Activated naive CD4-positive, alpha-beta T cell treated with anti-CD3 and anti-CD28 coated beads for 36 hours (primary cell): ENCODE results near the gene ADAM29. TPM values are rescaled to one million over a fixed set of nuclear protein-coding genes. Genes with fewer than 3 reads are reported as not detected.
"Not testable (repeated sequence)": the region's sequence is repeated elsewhere in the genome, so short reads cannot be mapped to it uniquely, and the experiment has no call there.

ENCODE experiments used
- CTCF ChIA-PET: fragments of 350-600 bp; sonication (Branson Sonifier 250); formaldehyde crosslinking; loops from one replicate; lab custom pipeline; 2021; ENCODE audit warnings: antibody characterized with exemption; lab: Charles Lee
- DNase-seq: peaks from one replicate; pipeline ENCODE4 v3.0.0-alpha.2; 2020
- H3K27ac Mint-ChIP-seq: one replicate; pipeline ENCODE4 v1.8.0; 2021; ENCODE audit warnings: mild to moderate bottlenecking, mixed read lengths
- H3K27me3 Mint-ChIP-seq: one replicate; pipeline ENCODE4 v1.8.0; 2021; ENCODE audit warnings: low read depth, mixed read lengths
- H3K36me3 Mint-ChIP-seq: one replicate; pipeline ENCODE4 v1.8.0; 2021; ENCODE audit warnings: low read depth, mixed read lengths
- H3K4me1 Mint-ChIP-seq: one replicate; pipeline ENCODE4 v1.8.0; 2021; ENCODE audit warnings: low read depth, mixed read lengths
- H3K4me3 Mint-ChIP-seq: one replicate; pipeline ENCODE4 v1.8.0; 2021; ENCODE audit warnings: mild to moderate bottlenecking, moderate library complexity, mixed read lengths
- H3K9me3 Mint-ChIP-seq: one replicate; pipeline ENCODE4 v1.8.0; 2021; ENCODE audit warnings: mixed read lengths
- intact Hi-C: fragments of 100-400 bp; cut with micrococcal nuclease; formaldehyde crosslinking; loops from one replicate; pipeline ENCODE4 v1.15.1; 2023
- total RNA-seq, 2 experiments: library from RNA; stranded (reverse); gene quantifications; one replicate each; pipeline ENCODE4 v1.2.3, GENCODE V29; 2021

ADAM29 gene
- not detected for total RNA-seq

- CTCF ChIA-PET = no interaction called here
- H3K4me3 Mint-ChIP-seq = no peak within 1 kb of the TSS
- H3K27ac Mint-ChIP-seq = no peak within 1 kb of the TSS
- peaks cover 3% of the 10 kb centered on the region for H3K9me3 Mint-ChIP-seq
- no peak for DNase-seq
- H3K4me1 Mint-ChIP-seq = no peaks in the 10 kb centered on the region
- intact Hi-C loops = no loop called here
- no peaks in the 10 kb centered on the region for H3K36me3 Mint-ChIP-seq
- H3K27me3 Mint-ChIP-seq = no peaks in the 10 kb centered on the region
Observed at GRCh38 chr4:174918058-174918457, at the start of gene ADAM29. Gene ADAM29, plus strand, starts transcription at chr4:174918358. Its CDS starts 57,168 bp downstream, at chr4:174975526.

GRCh38 chr4:174869339-174869738, 48.8 kb upstream of the ADAM29 start:
- Mint-ChIP-seq H3K9me3 (no peaks in the 10 kb centered on the region), H3K4me1 (no peaks in the 10 kb centered on the region), H3K27ac (no peak overlapping the region), H3K4me3 (no peak overlapping the region), H3K36me3 (no peaks in the 10 kb centered on the region), H3K27me3 (no peaks in the 10 kb centered on the region)
- CTCF ChIA-PET = no interaction called here
- intact Hi-C loops = no loop called here
- no peak for DNase-seq

- Mint-ChIP-seq H3K9me3 (peaks cover 2% of the 10 kb centered on the region), H3K4me1 (no peaks in the 10 kb centered on the region), H3K36me3 (no peaks in the 10 kb centered on the region), H3K4me3 (no peak overlapping the region), H3K27me3 (no peaks in the 10 kb centered on the region), H3K27ac (no peak overlapping the region)
- DNase-seq = no peak
- CTCF ChIA-PET = no interaction called here
- intact Hi-C loops = no loop called here
Observed at GRCh38 chr4:174870311-174870710, 47.8 kb upstream of the ADAM29 start.

GRCh38 chr4:174871407-174871806, 46.8 kb upstream of the ADAM29 start:
- Mint-ChIP-seq H3K27ac (no peak overlapping the region), H3K4me1 (no peaks in the 10 kb centered on the region), H3K4me3 (no peak overlapping the region), H3K36me3 (no peaks in the 10 kb centered on the region), H3K9me3 (peaks cover 2% of the 10 kb centered on the region), H3K27me3 (no peaks in the 10 kb centered on the region)
- intact Hi-C loops = no loop called here
- CTCF ChIA-PET = no interaction called here
- DNase-seq = no peak

GRCh38 chr4:174873146-174873545, 45.0 kb upstream of the ADAM29 start:
- CTCF ChIA-PET, H3K36me3 Mint-ChIP-seq, H3K27ac Mint-ChIP-seq, H3K9me3 Mint-ChIP-seq, H3K4me3 Mint-ChIP-seq, intact Hi-C loops, H3K4me1 Mint-ChIP-seq, DNase-seq, H3K27me3 Mint-ChIP-seq: not testable (repeated sequence)

GRCh38 chr4:174873931-174874330, 44.2 kb upstream of the ADAM29 start:
- H3K36me3 Mint-ChIP-seq = no peaks in the 10 kb centered on the region
- H3K9me3 Mint-ChIP-seq = peaks cover 2% of the 10 kb centered on the region
- CTCF ChIA-PET = no interaction called here
- intact Hi-C loops = no loop called here
- H3K4me3 Mint-ChIP-seq = no peak overlapping the region
- DNase-seq = no peak
- H3K27me3 Mint-ChIP-seq = no peaks in the 10 kb centered on the region
- no peak overlapping the region for H3K27ac Mint-ChIP-seq
- H3K4me1 Mint-ChIP-seq = no peaks in the 10 kb centered on the region

- H3K9me3 Mint-ChIP-seq = peaks cover 2% of the 10 kb centered on the region
- intact Hi-C loops = no loop called here
- H3K27ac Mint-ChIP-seq = no peak overlapping the region
- no peaks in the 10 kb centered on the region for H3K27me3 Mint-ChIP-seq
- H3K4me3 Mint-ChIP-seq = no peak overlapping the region
- H3K36me3 Mint-ChIP-seq = no peaks in the 10 kb centered on the region
- H3K4me1 Mint-ChIP-seq = no peaks in the 10 kb centered on the region
- DNase-seq = no peak
- CTCF ChIA-PET = no interaction called here
Observed at GRCh38 chr4:174874898-174875297, 43.3 kb upstream of the ADAM29 start.

GRCh38 chr4:174880001-174880400, 38.2 kb upstream of the ADAM29 start:
- Mint-ChIP-seq H3K9me3 (peaks cover under 1% of the 10 kb centered on the region), H3K36me3 (no peaks in the 10 kb centered on the region), H3K27me3 (no peaks in the 10 kb centered on the region), H3K27ac (no peak overlapping the region), H3K4me3 (no peak overlapping the region), H3K4me1 (no peaks in the 10 kb centered on the region)
- intact Hi-C loops = no loop called here
- CTCF ChIA-PET = no interaction called here
- DNase-seq = no peak

GRCh38 chr4:174882317-174882992, 35.7 kb upstream of the ADAM29 start:
- H3K4me1 Mint-ChIP-seq = no peaks in the 10 kb centered on the region
- no peak for DNase-seq
- intact Hi-C loops = no loop called here
- CTCF ChIA-PET = no interaction called here
- no peak overlapping the region for H3K27ac Mint-ChIP-seq
- H3K36me3 Mint-ChIP-seq = no peaks in the 10 kb centered on the region
- H3K27me3 Mint-ChIP-seq = no peaks in the 10 kb centered on the region
- no peak overlapping the region for H3K4me3 Mint-ChIP-seq
- no peaks in the 10 kb centered on the region for H3K9me3 Mint-ChIP-seq

GRCh38 chr4:174907508-174907907, 10.7 kb upstream of the ADAM29 start:
- intact Hi-C loops = no loop called here
- Mint-ChIP-seq H3K27ac (no peak overlapping the region), H3K9me3 (peaks cover 15% of the 10 kb centered on the region), H3K27me3 (no peaks in the 10 kb centered on the region), H3K4me1 (no peaks in the 10 kb centered on the region), H3K36me3 (no peaks in the 10 kb centered on the region), H3K4me3 (no peak overlapping the region)
- DNase-seq = no peak
- CTCF ChIA-PET = no interaction called here

- H3K36me3 Mint-ChIP-seq = no peaks in the 10 kb centered on the region
- intact Hi-C loops = no loop called here
- no peak overlapping the region for H3K27ac Mint-ChIP-seq
- no peaks in the 10 kb centered on the region for H3K4me1 Mint-ChIP-seq
- no peaks in the 10 kb centered on the region for H3K27me3 Mint-ChIP-seq
- no peak for DNase-seq
- CTCF ChIA-PET = no interaction called here
- H3K9me3 Mint-ChIP-seq = peaks cover 14% of the 10 kb centered on the region
- no peak overlapping the region for H3K4me3 Mint-ChIP-seq
Observed at GRCh38 chr4:174910271-174910670, 7.9 kb upstream of the ADAM29 start.

GRCh38 chr4:174912919-174913543, 5.1 kb upstream of the ADAM29 start:
- Mint-ChIP-seq H3K36me3 (no peaks in the 10 kb centered on the region), H3K27ac (no peak overlapping the region), H3K4me3 (no peak overlapping the region), H3K27me3 (no peaks in the 10 kb centered on the region), H3K9me3 (peaks cover 10% of the 10 kb centered on the region), H3K4me1 (no peaks in the 10 kb centered on the region)
- DNase-seq = no peak
- CTCF ChIA-PET = no interaction called here
- intact Hi-C loops = no loop called here

- intact Hi-C loops = no loop called here
- Mint-ChIP-seq H3K4me1 (no peaks in the 10 kb centered on the region), H3K27me3 (no peaks in the 10 kb centered on the region), H3K4me3 (no peak overlapping the region), H3K36me3 (no peaks in the 10 kb centered on the region), H3K27ac (no peak overlapping the region), H3K9me3 (no peaks in the 10 kb centered on the region)
- CTCF ChIA-PET = no interaction called here
- DNase-seq = no peak
Observed at GRCh38 chr4:174919886-174920423, 1.8 kb downstream of the ADAM29 start.
